Esophagus muscularis mucosa (tissue), 3 donors: ENCODE results near the gene THSD7A.

Experiments used
- POLR2AphosphoS5 ChIP-seq, 2 donors: sonication (generic); formaldehyde crosslinking; IDR thresholded peaks; one replicate each; pipeline ENCODE4 v1.6.1; 2017; ENCODE audit warnings: antibody characterized with exemption in 2 of 2
- TF ChIP-seq, protein P1 (sequence below), 3 experiments: fragments of 200-600 bp in 2 of 3; fragments of 450-650 bp in 1 of 3; sonication (generic) in 2 of 3; IDR thresholded peaks; one replicate each; pipeline ENCODE4 v1.5.1; 2017 to 2019; ENCODE audit warnings: antibody characterized with exemption in 3 of 3, mild to moderate bottlenecking in 2 of 3, moderate library complexity in 1 of 3

DNA sequence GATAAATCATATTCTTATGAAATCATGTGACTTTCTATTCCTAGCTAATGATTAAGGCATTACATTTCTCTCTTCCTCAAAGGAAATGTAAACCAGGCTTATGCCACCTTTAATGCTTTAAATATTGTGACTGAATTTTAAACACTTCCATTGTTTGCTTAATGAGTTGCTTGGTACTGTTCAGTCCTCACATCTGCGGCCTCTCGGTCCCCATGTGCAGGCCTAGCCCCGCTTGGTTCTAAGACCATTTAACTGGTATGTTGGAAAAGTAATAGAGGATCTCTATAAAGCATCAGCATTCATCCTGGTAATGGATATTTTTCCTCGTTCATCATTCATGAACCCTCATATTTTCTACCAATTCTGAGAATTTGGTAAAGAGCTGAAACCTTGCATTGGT lies 27.4 kb downstream of the THSD7A start:
- TF ChIP-seq, protein P1, sequence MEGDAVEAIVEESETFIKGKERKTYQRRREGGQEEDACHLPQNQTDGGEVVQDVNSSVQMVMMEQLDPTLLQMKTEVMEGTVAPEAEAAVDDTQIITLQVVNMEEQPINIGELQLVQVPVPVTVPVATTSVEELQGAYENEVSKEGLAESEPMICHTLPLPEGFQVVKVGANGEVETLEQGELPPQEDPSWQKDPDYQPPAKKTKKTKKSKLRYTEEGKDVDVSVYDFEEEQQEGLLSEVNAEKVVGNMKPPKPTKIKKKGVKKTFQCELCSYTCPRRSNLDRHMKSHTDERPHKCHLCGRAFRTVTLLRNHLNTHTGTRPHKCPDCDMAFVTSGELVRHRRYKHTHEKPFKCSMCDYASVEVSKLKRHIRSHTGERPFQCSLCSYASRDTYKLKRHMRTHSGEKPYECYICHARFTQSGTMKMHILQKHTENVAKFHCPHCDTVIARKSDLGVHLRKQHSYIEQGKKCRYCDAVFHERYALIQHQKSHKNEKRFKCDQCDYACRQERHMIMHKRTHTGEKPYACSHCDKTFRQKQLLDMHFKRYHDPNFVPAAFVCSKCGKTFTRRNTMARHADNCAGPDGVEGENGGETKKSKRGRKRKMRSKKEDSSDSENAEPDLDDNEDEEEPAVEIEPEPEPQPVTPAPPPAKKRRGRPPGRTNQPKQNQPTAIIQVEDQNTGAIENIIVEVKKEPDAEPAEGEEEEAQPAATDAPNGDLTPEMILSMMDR (IDR thresholded peaks at IDR 0.05) = no peak
- TF ChIP-seq POLR2AphosphoS5 (IDR thresholded peaks at IDR 0.05) = no peak
